Sigmoid colon (tissue), 3 donors: ENCODE data around the gene SNTA1.

Source experiments
- POLR2A ChIP-seq, 2 donors: fragments of 450-650 bp; IDR thresholded peaks; one replicate each; pipeline ENCODE4 v1.6.1; 2016; ENCODE audit warnings: antibody characterized with exemption in 2 of 2, mild to moderate bottlenecking in 2 of 2, moderate library complexity in 2 of 2
- TF ChIP-seq, protein P1 (sequence below), 4 experiments: fragments of 450-650 bp in 3 of 4; fragments of 200-600 bp in 1 of 4; IDR thresholded peaks; one replicate each; pipeline ENCODE4 v1.5.1; 2016 to 2019; ENCODE audit warnings: antibody characterized with exemption in 4 of 4, mild to moderate bottlenecking in 3 of 4, moderate library complexity in 2 of 4

DNA sequence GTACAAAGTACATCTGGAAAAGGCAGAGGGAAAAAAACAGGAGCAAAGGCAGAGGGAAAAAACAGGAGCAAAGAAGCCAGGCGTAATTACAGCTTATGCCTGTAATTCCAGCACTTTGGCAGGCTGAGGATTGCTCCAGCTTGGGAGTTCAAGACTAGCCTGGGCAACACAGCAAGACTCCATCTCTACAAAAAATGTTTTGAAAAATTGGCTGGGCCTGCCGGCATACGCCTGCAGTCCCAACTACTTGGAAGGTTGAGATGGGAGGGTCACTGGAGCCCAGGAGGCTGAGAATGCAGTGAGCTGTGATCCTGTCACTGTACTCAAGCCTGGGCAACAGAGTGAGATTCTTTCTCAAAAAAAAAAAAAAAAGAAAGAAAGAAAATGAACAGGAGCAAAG is 27.3 kb upstream of the SNTA1 start:
- TF ChIP-seq, protein P1, sequence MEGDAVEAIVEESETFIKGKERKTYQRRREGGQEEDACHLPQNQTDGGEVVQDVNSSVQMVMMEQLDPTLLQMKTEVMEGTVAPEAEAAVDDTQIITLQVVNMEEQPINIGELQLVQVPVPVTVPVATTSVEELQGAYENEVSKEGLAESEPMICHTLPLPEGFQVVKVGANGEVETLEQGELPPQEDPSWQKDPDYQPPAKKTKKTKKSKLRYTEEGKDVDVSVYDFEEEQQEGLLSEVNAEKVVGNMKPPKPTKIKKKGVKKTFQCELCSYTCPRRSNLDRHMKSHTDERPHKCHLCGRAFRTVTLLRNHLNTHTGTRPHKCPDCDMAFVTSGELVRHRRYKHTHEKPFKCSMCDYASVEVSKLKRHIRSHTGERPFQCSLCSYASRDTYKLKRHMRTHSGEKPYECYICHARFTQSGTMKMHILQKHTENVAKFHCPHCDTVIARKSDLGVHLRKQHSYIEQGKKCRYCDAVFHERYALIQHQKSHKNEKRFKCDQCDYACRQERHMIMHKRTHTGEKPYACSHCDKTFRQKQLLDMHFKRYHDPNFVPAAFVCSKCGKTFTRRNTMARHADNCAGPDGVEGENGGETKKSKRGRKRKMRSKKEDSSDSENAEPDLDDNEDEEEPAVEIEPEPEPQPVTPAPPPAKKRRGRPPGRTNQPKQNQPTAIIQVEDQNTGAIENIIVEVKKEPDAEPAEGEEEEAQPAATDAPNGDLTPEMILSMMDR (IDR thresholded peaks at IDR 0.05), result no peak
- TF ChIP-seq POLR2A (IDR thresholded peaks at IDR 0.05), result no peak
